Vagina (tissue), 2 donors: ENCODE measurements around the gene IL25.

Experiments used
- CTCF ChIP-seq, 3 experiments: fragments of 450-650 bp in 2 of 3; fragments of 200-600 bp in 1 of 3; sonication (generic) in 1 of 3; IDR thresholded peaks; one replicate each; pipeline ENCODE4 v1.5.1; 2017 to 2019; ENCODE audit warnings: antibody characterized with exemption in 3 of 3, mild to moderate bottlenecking in 2 of 3, moderate library complexity in 2 of 3
- POLR2A ChIP-seq, 2 donors: fragments of 450-650 bp; IDR thresholded peaks; one replicate each; pipeline ENCODE4 v1.6.1; 2017; ENCODE audit warnings: antibody characterized with exemption in 2 of 2, mild to moderate bottlenecking in 2 of 2, moderate library complexity in 2 of 2
- POLR2AphosphoS5 ChIP-seq, 2 donors: sonication (generic); formaldehyde crosslinking; IDR thresholded peaks; one replicate each; pipeline ENCODE4 v1.9.0; 2017; ENCODE audit warnings: antibody characterized with exemption in 2 of 2, mild to moderate bottlenecking in 2 of 2, low read depth in 1 of 2; ENCODE audit not compliant: insufficient read depth in 1 of 2

- TF ChIP-seq POLR2A (IDR thresholded peaks at IDR 0.05), result no peak
- TF ChIP-seq POLR2AphosphoS5 (IDR thresholded peaks at IDR 0.05; ENCODE audit: insufficient read depth in 1 of 2, low read depth in 1 of 2), result no peak
- no peak for TF ChIP-seq CTCF (IDR thresholded peaks at IDR 0.05)
Measured at GRCh38 chr14:23421594-23421993, 49.0 kb downstream of the IL25 start.
